ENCODE results near the gene MYT1. TPM values are rescaled to one million over a fixed set of nuclear protein-coding genes. Genes with fewer than 3 reads are reported as not detected.
"Not testable (repeated sequence)": the region's sequence is repeated elsewhere in the genome, so short reads cannot be mapped to it uniquely, and the experiment has no call there.

Gene MYT1
- total RNA-seq, 1 experiment from 2014 or later, result 5.8 TPM

GRCh38 chr20:64264091-64264490, 99.8 kb downstream of the MYT1 start:
- DNase-seq (ENCODE audit: low spot score), result no peak

GRCh38 chr20:64265201-64265600, 100.9 kb downstream of the MYT1 start:
- no peak for DNase-seq (ENCODE audit: low spot score)

- no peak for DNase-seq (ENCODE audit: low spot score)
Observed at GRCh38 chr20:64266988-64267387, 102.7 kb downstream of the MYT1 start.

- DNase-seq (ENCODE audit: low spot score), result no peak
Observed at GRCh38 chr20:64268174-64268573, 103.9 kb downstream of the MYT1 start.

GRCh38 chr20:64269604-64270411, 105.6 kb downstream of the MYT1 start:
- no peak for DNase-seq (ENCODE audit: low spot score)

GRCh38 chr20:64271636-64272035, 107.4 kb downstream of the MYT1 start:
- no peak for DNase-seq (ENCODE audit: low spot score)

- DNase-seq (ENCODE audit: low spot score), result no peak
Observed at GRCh38 chr20:64273109-64273508, 108.9 kb downstream of the MYT1 start.

GRCh38 chr20:64276817-64277216, 112.6 kb downstream of the MYT1 start:
- no peak for DNase-seq (ENCODE audit: low spot score)

GRCh38 chr20:64277571-64278316, 113.5 kb downstream of the MYT1 start:
- peak; percentile 74 for DNase-seq (ENCODE audit: low spot score)

GRCh38 chr20:64278317-64278681, 114.0 kb downstream of the MYT1 start:
- no peak for DNase-seq (ENCODE audit: low spot score)

GRCh38 chr20:64279826-64280459, 115.7 kb downstream of the MYT1 start:
- DNase-seq (ENCODE audit: low spot score), result peak; percentile 56

- no peak for DNase-seq (ENCODE audit: low spot score)
Observed at GRCh38 chr20:64280460-64280843, 116.2 kb downstream of the MYT1 start.

- DNase-seq (ENCODE audit: low spot score), result no peak
Observed at GRCh38 chr20:64283646-64284045, 119.4 kb downstream of the MYT1 start.

GRCh38 chr20:64285579-64286446, 121.6 kb downstream of the MYT1 start:
- peak; percentile 86 for DNase-seq (ENCODE audit: low spot score)

- DNase-seq (ENCODE audit: low spot score), result not testable (repeated sequence)
Observed at GRCh38 chr20:64286447-64287263, 122.4 kb downstream of the MYT1 start.

- not testable (repeated sequence) for DNase-seq (ENCODE audit: low spot score)
Observed at GRCh38 chr20:64287264-64287590, 123.0 kb downstream of the MYT1 start.
